Mesothelial cell of epicardium (in vitro differentiated cells): ENCODE results near the gene LDLRAD4. TPM values are rescaled to one million over a fixed set of nuclear protein-coding genes. Genes with fewer than 3 reads are reported as not detected.

Experiments
- DNase-seq, 2 experiments: peaks; one replicate each; pipeline ENCODE4 v3.0.0; 2021; ENCODE audit warnings: low spot score in 2 of 2; ENCODE audit not compliant: unreplicated experiment in 2 of 2
- H3K27ac Mint-ChIP-seq: 2 replicates; pipeline ENCODE4 v1.8.0; 2021; ENCODE audit warnings: mixed read lengths
- H3K27me3 Mint-ChIP-seq: 2 replicates; pipeline ENCODE4 v1.8.0; 2021; ENCODE audit warnings: low read depth, mixed read lengths
- H3K36me3 Mint-ChIP-seq: 2 replicates; pipeline ENCODE4 v1.8.0; 2021; ENCODE audit warnings: mixed read lengths
- H3K4me1 Mint-ChIP-seq: 2 replicates; pipeline ENCODE4 v1.8.0; 2021; ENCODE audit warnings: mixed read lengths
- H3K4me3 Mint-ChIP-seq: 2 replicates; pipeline ENCODE4 v1.8.0; 2021; ENCODE audit warnings: mild to moderate bottlenecking, moderate library complexity, mixed read lengths
- H3K9me3 Mint-ChIP-seq: 2 replicates; pipeline ENCODE4 v1.8.0; 2021; ENCODE audit warnings: mixed read lengths
- total RNA-seq: library from RNA; stranded (reverse); gene quantifications from 3 replicates; pipeline ENCODE4 v1.2.1, GENCODE V29; 2021
- TF ChIP-seq, protein P1 (sequence below): fragments of 200-600 bp; sonication (generic); IDR thresholded peaks from one replicate; pipeline ENCODE4 v1.5.0; 2021; ENCODE audit warnings: antibody characterized with exemption; ENCODE audit not compliant: unreplicated experiment

LDLRAD4 gene
- total RNA-seq, 1 donor from 2014 or later, result 29.7 TPM

DNA sequence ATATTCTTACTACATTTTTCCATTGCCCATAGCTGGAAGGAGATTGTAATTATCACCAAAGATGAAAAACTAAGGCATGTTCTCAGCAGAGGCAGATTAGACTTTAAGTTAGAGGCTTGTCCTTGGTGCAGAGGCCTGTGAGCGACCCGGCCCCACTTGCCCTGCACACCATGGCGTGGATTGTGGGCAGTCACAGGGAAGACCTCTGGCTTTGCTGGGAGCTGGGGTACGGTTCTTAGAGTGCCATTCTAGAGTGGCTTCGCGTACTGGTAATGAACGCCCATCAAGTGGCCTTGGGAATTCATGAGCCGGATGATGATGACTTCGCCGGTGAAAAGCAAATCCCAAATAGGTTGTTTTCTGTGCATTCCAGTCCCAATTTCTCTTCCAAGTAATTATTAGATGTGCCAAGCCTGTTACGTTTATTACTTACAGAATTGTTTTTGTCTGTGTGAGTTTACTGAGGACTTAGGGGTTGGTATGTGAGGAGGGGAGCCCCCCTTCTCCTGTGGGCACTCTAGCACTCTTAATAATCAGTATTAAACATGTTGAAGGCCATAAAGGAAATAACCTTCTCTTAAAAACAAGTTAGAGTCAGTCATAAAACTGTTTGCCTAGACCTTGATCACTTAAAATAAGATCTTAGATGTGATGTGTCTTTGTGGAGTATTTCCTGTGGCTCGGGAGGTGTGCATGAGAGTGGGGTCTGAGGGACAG is 90.6 kb downstream of the LDLRAD4 start:
- Mint-ChIP-seq H3K27me3 (no peaks in the 10 kb centered on the region), H3K9me3 (peaks cover 8% of the 10 kb centered on the region), H3K4me3 (no peak overlapping the region), H3K36me3 (peaks cover 20% of the 10 kb centered on the region), H3K4me1 (peaks cover 12% of the 10 kb centered on the region), H3K27ac (no peak overlapping the region)
- DNase-seq, result no peak
- TF ChIP-seq, protein P1, sequence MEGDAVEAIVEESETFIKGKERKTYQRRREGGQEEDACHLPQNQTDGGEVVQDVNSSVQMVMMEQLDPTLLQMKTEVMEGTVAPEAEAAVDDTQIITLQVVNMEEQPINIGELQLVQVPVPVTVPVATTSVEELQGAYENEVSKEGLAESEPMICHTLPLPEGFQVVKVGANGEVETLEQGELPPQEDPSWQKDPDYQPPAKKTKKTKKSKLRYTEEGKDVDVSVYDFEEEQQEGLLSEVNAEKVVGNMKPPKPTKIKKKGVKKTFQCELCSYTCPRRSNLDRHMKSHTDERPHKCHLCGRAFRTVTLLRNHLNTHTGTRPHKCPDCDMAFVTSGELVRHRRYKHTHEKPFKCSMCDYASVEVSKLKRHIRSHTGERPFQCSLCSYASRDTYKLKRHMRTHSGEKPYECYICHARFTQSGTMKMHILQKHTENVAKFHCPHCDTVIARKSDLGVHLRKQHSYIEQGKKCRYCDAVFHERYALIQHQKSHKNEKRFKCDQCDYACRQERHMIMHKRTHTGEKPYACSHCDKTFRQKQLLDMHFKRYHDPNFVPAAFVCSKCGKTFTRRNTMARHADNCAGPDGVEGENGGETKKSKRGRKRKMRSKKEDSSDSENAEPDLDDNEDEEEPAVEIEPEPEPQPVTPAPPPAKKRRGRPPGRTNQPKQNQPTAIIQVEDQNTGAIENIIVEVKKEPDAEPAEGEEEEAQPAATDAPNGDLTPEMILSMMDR, result no peak

DNA sequence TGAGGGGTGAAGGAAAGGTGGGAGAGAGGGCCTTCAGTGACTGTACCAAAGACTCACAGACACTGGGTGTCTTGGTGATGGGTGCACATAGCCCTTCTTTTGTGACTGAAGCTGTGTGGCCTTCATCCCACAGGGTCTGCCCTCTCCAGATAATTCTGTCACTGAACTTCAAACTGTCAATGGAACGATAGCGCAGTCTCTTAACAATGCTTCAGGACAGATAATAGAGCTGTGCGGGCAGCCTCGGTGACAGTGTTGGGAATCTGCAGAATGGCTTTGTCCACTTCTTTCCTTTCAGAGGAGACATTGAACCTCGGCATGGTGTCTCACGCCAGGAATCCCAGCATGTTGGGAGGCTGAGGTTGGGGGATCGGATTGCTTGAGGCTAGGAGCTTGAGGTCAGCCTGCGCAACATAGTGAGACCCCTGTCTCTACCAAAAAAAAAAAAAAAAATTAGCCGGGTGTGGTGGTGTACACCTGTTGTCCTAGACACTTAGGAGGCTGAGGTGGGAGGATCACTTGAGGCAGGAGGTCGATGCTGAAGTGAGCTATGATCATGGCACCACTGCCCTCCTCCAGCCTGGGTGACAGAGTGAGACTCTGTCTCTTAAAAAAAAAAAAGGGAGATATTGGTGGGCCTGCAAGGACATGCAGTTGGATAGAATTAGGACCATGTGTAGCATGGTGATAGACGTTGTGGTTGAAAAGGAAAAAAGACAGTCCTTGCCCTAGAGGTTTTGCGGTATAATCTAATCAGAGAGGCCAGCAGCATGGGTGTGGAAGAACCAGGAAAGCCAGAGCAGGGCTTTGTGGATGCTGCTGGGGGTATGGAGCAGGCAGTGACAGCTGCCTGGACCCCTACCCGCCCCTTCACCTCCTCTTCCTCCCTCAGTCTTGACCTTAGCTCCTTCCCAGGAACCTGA is 91.4 kb downstream of the LDLRAD4 start:
- no peak for DNase-seq
- Mint-ChIP-seq H3K9me3 (peaks cover 15% of the 10 kb centered on the region), H3K27ac (no peak overlapping the region), H3K4me1 (peaks cover 8% of the 10 kb centered on the region), H3K27me3 (no peaks in the 10 kb centered on the region), H3K4me3 (no peak overlapping the region), H3K36me3 (peaks cover 26% of the 10 kb centered on the region)
- TF ChIP-seq, protein P1, result no peak

DNA sequence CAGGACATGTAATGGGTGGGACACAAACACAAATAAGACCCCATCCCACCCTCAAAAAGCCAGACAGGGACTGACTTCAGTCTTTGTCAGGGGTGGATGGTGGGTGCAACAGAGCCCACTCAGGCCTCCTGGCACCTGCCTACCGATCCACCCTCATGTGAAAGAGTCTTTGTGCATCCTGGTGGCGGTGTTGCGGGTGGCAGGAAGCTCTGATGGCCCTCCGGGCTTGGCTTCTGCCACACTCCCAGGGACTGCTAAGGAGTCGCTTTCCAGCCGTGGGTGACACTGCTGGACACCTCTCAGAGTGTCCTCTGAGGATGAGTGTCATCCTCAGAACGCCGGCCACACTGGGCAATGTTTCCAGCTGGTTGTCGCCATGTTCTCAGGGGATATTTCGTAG is 92.6 kb downstream of the LDLRAD4 start:
- H3K36me3 Mint-ChIP-seq, result peaks cover 29% of the 10 kb centered on the region
- peaks cover 5% of the 10 kb centered on the region for H3K4me1 Mint-ChIP-seq
- DNase-seq, result no peak
- peaks cover 17% of the 10 kb centered on the region for H3K9me3 Mint-ChIP-seq
- no peaks in the 10 kb centered on the region for H3K27me3 Mint-ChIP-seq
- no peak overlapping the region for H3K27ac Mint-ChIP-seq
- no peak overlapping the region for H3K4me3 Mint-ChIP-seq
- TF ChIP-seq, protein P1, result no peak

DNA sequence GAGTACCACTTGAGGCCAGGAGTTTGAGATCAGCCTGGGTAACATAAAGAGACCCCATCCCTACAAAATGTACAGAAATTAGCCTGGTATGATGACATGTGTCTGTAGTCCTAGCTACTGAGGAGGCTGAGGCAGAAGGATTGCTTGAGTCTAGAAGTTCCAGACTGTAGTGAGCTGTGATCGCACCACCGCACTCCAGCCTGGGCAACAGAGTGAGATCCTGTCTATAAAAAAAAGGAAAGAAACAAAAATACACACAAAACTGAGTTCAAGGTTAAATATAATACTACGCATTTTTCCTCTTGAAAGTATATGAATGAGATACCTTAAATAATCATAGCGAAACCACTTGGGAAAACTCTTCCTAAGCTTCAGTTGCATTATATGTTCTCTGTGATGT is 94.0 kb downstream of the LDLRAD4 start:
- Mint-ChIP-seq H3K27ac (no peak overlapping the region), H3K4me1 (no peaks in the 10 kb centered on the region), H3K36me3 (peaks cover 36% of the 10 kb centered on the region), H3K4me3 (no peak overlapping the region), H3K9me3 (peaks cover 24% of the 10 kb centered on the region), H3K27me3 (no peaks in the 10 kb centered on the region)
- no peak for DNase-seq
- TF ChIP-seq, protein P1, result no peak

DNA sequence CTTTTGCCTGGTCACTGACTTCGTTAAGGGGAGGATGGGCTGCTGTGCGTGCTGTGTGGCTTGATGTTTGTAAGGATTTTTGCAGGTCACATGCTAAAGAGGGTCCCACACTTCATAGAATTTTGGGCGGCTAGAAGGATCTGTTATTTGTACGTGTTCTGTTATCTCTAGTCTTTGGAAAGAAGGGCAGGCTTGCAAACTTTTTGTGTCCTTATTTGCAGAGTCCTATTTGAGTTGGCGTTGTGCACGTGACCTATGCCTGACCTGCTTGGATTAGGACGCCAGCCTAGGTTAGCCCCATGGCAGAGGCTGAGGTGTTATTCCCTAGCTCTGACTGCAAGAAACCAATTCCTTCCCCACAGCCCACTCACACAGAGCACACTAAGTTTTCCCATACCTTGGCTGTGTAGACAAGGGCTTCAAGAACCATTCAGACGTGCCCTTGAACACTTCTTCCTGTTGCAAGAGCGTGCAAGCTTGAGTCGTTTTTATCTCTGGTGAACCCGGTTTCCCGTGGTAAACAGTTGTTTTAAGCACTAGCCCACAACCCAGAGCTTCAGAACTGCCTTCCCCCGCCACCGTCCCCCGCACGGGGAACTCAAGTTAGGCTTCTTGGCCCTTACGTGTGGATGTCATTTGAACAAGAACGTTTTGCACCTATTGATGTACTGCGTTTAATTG is 94.6 kb downstream of the LDLRAD4 start:
- no peaks in the 10 kb centered on the region for H3K27me3 Mint-ChIP-seq
- H3K4me3 Mint-ChIP-seq, result no peak overlapping the region
- no peak for DNase-seq
- H3K9me3 Mint-ChIP-seq, result peaks cover 24% of the 10 kb centered on the region
- no peaks in the 10 kb centered on the region for H3K4me1 Mint-ChIP-seq
- peaks cover 36% of the 10 kb centered on the region for H3K36me3 Mint-ChIP-seq
- TF ChIP-seq, protein P1, result no peak
- no peak overlapping the region for H3K27ac Mint-ChIP-seq
